DND-41 (cell line): ENCODE results near the gene NT5DC3.

Experiments used
- EZH2 ChIP-seq: IDR thresholded peaks from 3 replicates; pipeline ENCODE4 v1.6.1; 2012; ENCODE audit warnings: borderline replicate concordance, low read depth, mild to moderate bottlenecking, moderate library complexity, low read length, inconsistent platforms; ENCODE audit not compliant: severe bottlenecking
- TF ChIP-seq, protein P1 (sequence below): IDR thresholded peaks from 2 replicates; pipeline ENCODE4 v1.5.1; 2012; ENCODE audit warnings: borderline replicate concordance, low read length, moderate library complexity, mild to moderate bottlenecking; ENCODE audit not compliant: poor library complexity, severe bottlenecking; ENCODE audit errors: extremely low read depth

DNA sequence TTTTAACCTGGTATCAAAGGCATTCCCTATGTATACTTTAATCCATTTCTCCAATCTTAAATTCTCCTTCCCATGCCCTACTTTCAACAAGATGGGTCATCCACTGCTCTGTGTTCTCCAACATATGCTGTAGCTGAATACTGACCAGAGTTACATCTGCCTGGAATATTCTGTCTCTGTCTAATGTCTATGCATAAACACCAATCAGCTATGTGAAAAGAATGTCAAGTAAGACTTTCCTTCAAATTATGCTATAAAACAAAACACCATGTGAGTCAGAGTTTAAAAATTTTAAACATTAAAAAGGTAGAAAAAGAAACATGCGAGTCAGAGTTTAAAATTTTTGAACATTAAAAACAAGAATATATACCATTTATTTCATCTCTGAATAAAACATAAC is 19.3 kb downstream of the NT5DC3 start:
- TF ChIP-seq, protein P1, sequence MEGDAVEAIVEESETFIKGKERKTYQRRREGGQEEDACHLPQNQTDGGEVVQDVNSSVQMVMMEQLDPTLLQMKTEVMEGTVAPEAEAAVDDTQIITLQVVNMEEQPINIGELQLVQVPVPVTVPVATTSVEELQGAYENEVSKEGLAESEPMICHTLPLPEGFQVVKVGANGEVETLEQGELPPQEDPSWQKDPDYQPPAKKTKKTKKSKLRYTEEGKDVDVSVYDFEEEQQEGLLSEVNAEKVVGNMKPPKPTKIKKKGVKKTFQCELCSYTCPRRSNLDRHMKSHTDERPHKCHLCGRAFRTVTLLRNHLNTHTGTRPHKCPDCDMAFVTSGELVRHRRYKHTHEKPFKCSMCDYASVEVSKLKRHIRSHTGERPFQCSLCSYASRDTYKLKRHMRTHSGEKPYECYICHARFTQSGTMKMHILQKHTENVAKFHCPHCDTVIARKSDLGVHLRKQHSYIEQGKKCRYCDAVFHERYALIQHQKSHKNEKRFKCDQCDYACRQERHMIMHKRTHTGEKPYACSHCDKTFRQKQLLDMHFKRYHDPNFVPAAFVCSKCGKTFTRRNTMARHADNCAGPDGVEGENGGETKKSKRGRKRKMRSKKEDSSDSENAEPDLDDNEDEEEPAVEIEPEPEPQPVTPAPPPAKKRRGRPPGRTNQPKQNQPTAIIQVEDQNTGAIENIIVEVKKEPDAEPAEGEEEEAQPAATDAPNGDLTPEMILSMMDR, result no peak
- no peak for TF ChIP-seq EZH2
